ENCODE data around the gene TBC1D2. TPM values are rescaled to one million over a fixed set of nuclear protein-coding genes. Genes with fewer than 3 reads are reported as not detected.

The TBC1D2 gene
- total and polyA plus RNA-seq, 2 of the 13 experiments (the other 11 are each of a cell fraction or from before 2014, with no cell fraction given): 2.0 to 2.8 TPM

DNA sequence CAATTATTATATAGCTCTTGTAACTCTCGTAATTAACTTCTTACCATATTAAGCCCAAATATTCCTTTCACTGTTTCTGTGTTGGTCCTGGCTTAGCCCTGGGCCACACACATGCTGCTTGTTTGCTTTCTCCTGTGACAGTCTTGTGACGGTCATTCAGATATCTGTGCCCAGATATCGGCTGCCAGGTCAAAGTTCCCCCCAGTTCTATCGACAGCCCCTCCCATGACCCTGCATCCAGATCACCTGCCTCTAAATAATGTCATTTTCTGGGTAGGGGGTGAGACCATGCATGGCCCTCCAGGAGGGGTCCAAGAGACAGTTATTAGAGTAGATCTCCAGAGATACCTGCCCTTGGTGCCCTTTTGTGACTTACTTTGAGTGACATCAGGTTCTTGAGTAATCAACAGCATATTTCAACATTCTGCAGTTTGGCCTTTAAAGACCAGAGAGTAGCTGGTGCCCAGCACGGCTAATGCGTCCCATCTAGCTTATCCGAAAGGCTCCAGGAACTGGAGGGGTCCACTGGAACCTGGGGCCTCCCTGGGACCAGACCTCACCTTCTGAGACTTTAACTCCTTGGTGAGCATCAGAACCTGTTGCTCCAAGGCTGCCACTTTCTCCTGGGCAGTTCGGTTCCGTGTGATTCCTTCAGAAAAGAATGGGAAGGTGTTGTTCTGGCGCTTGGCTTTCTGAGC, 26.9 kb downstream of the TBC1D2 start (continued):
- TF ChIP-seq, protein P1, sequence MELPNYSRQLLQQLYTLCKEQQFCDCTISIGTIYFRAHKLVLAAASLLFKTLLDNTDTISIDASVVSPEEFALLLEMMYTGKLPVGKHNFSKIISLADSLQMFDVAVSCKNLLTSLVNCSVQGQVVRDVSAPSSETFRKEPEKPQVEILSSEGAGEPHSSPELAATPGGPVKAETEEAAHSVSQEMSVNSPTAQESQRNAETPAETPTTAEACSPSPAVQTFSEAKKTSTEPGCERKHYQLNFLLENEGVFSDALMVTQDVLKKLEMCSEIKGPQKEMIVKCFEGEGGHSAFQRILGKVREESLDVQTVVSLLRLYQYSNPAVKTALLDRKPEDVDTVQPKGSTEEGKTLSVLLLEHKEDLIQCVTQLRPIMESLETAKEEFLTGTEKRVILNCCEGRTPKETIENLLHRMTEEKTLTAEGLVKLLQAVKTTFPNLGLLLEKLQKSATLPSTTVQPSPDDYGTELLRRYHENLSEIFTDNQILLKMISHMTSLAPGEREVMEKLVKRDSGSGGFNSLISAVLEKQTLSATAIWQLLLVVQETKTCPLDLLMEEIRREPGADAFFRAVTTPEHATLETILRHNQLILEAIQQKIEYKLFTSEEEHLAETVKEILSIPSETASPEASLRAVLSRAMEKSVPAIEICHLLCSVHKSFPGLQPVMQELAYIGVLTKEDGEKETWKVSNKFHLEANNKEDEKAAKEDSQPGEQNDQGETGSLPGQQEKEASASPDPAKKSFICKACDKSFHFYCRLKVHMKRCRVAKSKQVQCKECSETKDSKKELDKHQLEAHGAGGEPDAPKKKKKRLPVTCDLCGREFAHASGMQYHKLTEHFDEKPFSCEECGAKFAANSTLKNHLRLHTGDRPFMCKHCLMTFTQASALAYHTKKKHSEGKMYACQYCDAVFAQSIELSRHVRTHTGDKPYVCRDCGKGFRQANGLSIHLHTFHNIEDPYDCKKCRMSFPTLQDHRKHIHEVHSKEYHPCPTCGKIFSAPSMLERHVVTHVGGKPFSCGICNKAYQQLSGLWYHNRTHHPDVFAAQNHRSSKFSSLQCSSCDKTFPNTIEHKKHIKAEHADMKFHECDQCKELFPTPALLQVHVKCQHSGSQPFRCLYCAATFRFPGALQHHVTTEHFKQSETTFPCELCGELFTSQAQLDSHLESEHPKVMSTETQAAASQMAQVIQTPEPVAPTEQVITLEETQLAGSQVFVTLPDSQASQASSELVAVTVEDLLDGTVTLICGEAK (IDR thresholded peaks at IDR 0.05): no peak
- TF ChIP-seq, protein P1 (CRISPR knock-in tag; IDR thresholded peaks at IDR 0.05): no peak
- no peak for TF ChIP-seq ZNF607 (CRISPR knock-in tag; IDR thresholded peaks at IDR 0.05; ENCODE audit: borderline replicate concordance)
- TF ChIP-seq TBX2 (CRISPR knock-in tag; IDR thresholded peaks at IDR 0.05; ENCODE audit: borderline replicate concordance): no peak
- TF ChIP-seq, protein P2, sequence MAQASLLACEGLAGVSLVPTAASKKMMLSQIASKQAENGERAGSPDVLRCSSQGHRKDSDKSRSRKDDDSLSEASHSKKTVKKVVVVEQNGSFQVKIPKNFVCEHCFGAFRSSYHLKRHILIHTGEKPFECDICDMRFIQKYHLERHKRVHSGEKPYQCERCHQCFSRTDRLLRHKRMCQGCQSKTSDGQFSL (CRISPR knock-in tag; IDR thresholded peaks at IDR 0.05): no peak
- TF ChIP-seq, protein P3, sequence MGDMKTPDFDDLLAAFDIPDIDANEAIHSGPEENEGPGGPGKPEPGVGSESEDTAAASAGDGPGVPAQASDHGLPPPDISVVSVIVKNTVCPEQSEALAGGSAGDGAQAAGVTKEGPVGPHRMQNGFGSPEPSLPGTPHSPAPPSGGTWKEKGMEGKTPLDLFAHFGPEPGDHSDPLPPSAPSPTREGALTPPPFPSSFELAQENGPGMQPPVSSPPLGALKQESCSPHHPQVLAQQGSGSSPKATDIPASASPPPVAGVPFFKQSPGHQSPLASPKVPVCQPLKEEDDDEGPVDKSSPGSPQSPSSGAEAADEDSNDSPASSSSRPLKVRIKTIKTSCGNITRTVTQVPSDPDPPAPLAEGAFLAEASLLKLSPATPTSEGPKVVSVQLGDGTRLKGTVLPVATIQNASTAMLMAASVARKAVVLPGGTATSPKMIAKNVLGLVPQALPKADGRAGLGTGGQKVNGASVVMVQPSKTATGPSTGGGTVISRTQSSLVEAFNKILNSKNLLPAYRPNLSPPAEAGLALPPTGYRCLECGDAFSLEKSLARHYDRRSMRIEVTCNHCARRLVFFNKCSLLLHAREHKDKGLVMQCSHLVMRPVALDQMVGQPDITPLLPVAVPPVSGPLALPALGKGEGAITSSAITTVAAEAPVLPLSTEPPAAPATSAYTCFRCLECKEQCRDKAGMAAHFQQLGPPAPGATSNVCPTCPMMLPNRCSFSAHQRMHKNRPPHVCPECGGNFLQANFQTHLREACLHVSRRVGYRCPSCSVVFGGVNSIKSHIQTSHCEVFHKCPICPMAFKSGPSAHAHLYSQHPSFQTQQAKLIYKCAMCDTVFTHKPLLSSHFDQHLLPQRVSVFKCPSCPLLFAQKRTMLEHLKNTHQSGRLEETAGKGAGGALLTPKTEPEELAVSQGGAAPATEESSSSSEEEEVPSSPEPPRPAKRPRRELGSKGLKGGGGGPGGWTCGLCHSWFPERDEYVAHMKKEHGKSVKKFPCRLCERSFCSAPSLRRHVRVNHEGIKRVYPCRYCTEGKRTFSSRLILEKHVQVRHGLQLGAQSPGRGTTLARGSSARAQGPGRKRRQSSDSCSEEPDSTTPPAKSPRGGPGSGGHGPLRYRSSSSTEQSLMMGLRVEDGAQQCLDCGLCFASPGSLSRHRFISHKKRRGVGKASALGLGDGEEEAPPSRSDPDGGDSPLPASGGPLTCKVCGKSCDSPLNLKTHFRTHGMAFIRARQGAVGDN (CRISPR knock-in tag; IDR thresholded peaks at IDR 0.05): no peak
- TF ChIP-seq, protein P4, sequence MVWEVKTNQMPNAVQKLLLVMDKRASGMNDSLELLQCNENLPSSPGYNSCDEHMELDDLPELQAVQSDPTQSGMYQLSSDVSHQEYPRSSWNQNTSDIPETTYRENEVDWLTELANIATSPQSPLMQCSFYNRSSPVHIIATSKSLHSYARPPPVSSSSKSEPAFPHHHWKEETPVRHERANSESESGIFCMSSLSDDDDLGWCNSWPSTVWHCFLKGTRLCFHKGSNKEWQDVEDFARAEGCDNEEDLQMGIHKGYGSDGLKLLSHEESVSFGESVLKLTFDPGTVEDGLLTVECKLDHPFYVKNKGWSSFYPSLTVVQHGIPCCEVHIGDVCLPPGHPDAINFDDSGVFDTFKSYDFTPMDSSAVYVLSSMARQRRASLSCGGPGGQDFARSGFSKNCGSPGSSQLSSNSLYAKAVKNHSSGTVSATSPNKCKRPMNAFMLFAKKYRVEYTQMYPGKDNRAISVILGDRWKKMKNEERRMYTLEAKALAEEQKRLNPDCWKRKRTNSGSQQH (CRISPR knock-in tag; IDR thresholded peaks at IDR 0.05; ENCODE audit: low read depth): no peak
- TF ChIP-seq ZKSCAN5 (CRISPR knock-in tag; IDR thresholded peaks at IDR 0.05): no peak
- TF ChIP-seq SCMH1 (CRISPR knock-in tag; IDR thresholded peaks at IDR 0.05; ENCODE audit: borderline replicate concordance): no peak
- TF ChIP-seq BRCA1 (CRISPR knock-in tag; IDR thresholded peaks at IDR 0.05): no peak
- TF ChIP-seq ZNF343 (CRISPR knock-in tag; IDR thresholded peaks at IDR 0.05): no peak
- TF ChIP-seq, protein P5, sequence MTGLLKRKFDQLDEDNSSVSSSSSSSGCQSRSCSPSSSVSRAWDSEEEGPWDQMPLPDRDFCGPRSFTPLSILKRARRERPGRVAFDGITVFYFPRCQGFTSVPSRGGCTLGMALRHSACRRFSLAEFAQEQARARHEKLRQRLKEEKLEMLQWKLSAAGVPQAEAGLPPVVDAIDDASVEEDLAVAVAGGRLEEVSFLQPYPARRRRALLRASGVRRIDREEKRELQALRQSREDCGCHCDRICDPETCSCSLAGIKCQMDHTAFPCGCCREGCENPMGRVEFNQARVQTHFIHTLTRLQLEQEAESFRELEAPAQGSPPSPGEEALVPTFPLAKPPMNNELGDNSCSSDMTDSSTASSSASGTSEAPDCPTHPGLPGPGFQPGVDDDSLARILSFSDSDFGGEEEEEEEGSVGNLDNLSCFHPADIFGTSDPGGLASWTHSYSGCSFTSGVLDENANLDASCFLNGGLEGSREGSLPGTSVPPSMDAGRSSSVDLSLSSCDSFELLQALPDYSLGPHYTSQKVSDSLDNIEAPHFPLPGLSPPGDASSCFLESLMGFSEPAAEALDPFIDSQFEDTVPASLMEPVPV (CRISPR knock-in tag; IDR thresholded peaks at IDR 0.05): no peak

Measured in HepG2 (cell line).